ENCODE results near the gene SLIT3. TPM values are rescaled to one million over a fixed set of nuclear protein-coding genes. Genes with fewer than 3 reads are reported as not detected.

The SLIT3 gene
- total RNA-seq, 1 experiment from 2014 or later = 0.44 TPM

GRCh38 chr5:169121630-169122420 is 179.1 kb downstream of the SLIT3 start:
- H2AFZ ChIP-seq (ENCODE audit: low read length) = no peak overlapping the region
- peak; percentile 41 for DNase-seq
- intact Hi-C loops (cut with micrococcal nuclease) = no loop called here
- no peaks in the 10 kb centered on the region for H3F3A ChIP-seq (ENCODE audit: low read length, unreplicated experiment)
- H3K27ac ChIP-seq (ENCODE audit: low read length) = peak overlapping the region; percentile 35; the same call in 1 of the 2 replicates
- no peaks in the 10 kb centered on the region for H3K4me1 ChIP-seq (ENCODE audit: insufficient read depth, low read length)
- H3K4me2 ChIP-seq (ENCODE audit: low read length) = no peak overlapping the region
- no peaks in the 10 kb centered on the region; the same call in 1 of the 2 replicates for H3K27me3 ChIP-seq (ENCODE audit: low read length)
- no peaks in the 10 kb centered on the region for H3K9me2 ChIP-seq (replicated peaks; ENCODE audit: low read length)
- no TSS peak for BruUV-seq (replicated peaks)
- no peaks in the 10 kb centered on the region for H3K9me3 ChIP-seq (ENCODE audit: low read length)
- no peak for ATAC-seq
- ChIA-PET POLR2A (ENCODE audit: unreplicated experiment) (no interaction called here), CTCF (no interaction called here)
- H3K79me2 ChIP-seq (ENCODE audit: low read length) = no peaks in the 10 kb centered on the region
- no peak overlapping the region for H3K4me3 ChIP-seq (ENCODE audit: low read length)
- no peak overlapping the region for H3K9ac ChIP-seq (ENCODE audit: low read length)
- no peaks in the 10 kb centered on the region for H3K36me3 ChIP-seq (ENCODE audit: low read depth, low read length)
- no peaks in the 10 kb centered on the region for H4K20me1 ChIP-seq (ENCODE audit: low read length)
- no peak for TF ChIP-seq EZH2 (IDR thresholded peaks at IDR 0.05; ENCODE audit: low read length, unreplicated experiment)
- no peak for TF ChIP-seq EZH2phosphoT487 (IDR thresholded peaks at IDR 0.05; ENCODE audit: borderline replicate concordance, low read length)
- no peak for TF ChIP-seq CTCF (conservative IDR thresholded peaks at IDR 0.05; ENCODE audit: low read depth, low read length)

- no TSS peak for BruUV-seq (replicated peaks)
- DNase-seq = no peak
- no peaks in the 10 kb centered on the region for H3K79me2 ChIP-seq (ENCODE audit: low read length)
- ATAC-seq = no peak
- no peak overlapping the region for H3K4me3 ChIP-seq (ENCODE audit: low read length)
- no peaks in the 10 kb centered on the region for H4K20me1 ChIP-seq (ENCODE audit: low read length)
- no peak overlapping the region for H2AFZ ChIP-seq (ENCODE audit: low read length)
- ChIA-PET POLR2A (ENCODE audit: unreplicated experiment) (no interaction called here), CTCF (no interaction called here)
- H3K27me3 ChIP-seq (ENCODE audit: low read length) = no peaks in the 10 kb centered on the region
- intact Hi-C loops (cut with micrococcal nuclease) = no loop called here
- no peaks in the 10 kb centered on the region for H3F3A ChIP-seq (ENCODE audit: low read length, unreplicated experiment)
- no peaks in the 10 kb centered on the region for H3K9me2 ChIP-seq (replicated peaks; ENCODE audit: low read length)
- no peak overlapping the region for H3K9ac ChIP-seq (ENCODE audit: low read length)
- no peak for TF ChIP-seq CTCF (conservative IDR thresholded peaks at IDR 0.05; ENCODE audit: low read depth, low read length)
- TF ChIP-seq EZH2phosphoT487 (IDR thresholded peaks at IDR 0.05; ENCODE audit: borderline replicate concordance, low read length) = no peak
- TF ChIP-seq EZH2 (IDR thresholded peaks at IDR 0.05; ENCODE audit: low read length, unreplicated experiment) = no peak
- no peak overlapping the region for H3K27ac ChIP-seq (ENCODE audit: low read length)
- no peaks in the 10 kb centered on the region for H3K36me3 ChIP-seq (ENCODE audit: low read depth, low read length)
- H3K4me1 ChIP-seq (ENCODE audit: insufficient read depth, low read length) = no peaks in the 10 kb centered on the region
- no peak overlapping the region for H3K4me2 ChIP-seq (ENCODE audit: low read length)
- H3K9me3 ChIP-seq (ENCODE audit: low read length) = no peaks in the 10 kb centered on the region
Observed at GRCh38 chr5:169119288-169120048, 181.5 kb downstream of the SLIT3 start.

Data from PC-3 (cell line).